ENCODE results near the gene CD207.

GRCh38 chr2:70852824-70853223, 17.2 kb upstream of the CD207 start:
- TF ChIP-seq POLR2A (IDR thresholded peaks at IDR 0.05): no peak
- no peak for TF ChIP-seq CTCF (IDR thresholded peaks at IDR 0.05)
- TF ChIP-seq POLR2AphosphoS5 (IDR thresholded peaks at IDR 0.05): no peak
- TF ChIP-seq EP300 (IDR thresholded peaks at IDR 0.05): no peak

Measured in gastroesophageal sphincter (tissue), 3 donors.